ENCODE data around the gene CHPF. TPM values are rescaled to one million over a fixed set of nuclear protein-coding genes. Genes with fewer than 3 reads are reported as not detected.

Gene CHPF
- total RNA-seq, 2 experiments from 2014 or later, result 6.5 to 7.1 TPM

- H3K27me3 ChIP-seq (ENCODE audit: control insufficient read depth in 1 of 2, insufficient read depth in 2 of 2, low read length in 2 of 2), result peaks cover 54 to 61% of the 10 kb centered on the region in 2 experiments
- H3K27ac ChIP-seq (ENCODE audit: low read depth in 1 of 2, low read length in 2 of 2), result no peak overlapping the region
- DNase-seq (no peak), ATAC-seq (ENCODE audit: poor library complexity) (no peak)
- peaks cover 5% of the 10 kb centered on the region for H3K4me1 Mint-ChIP-seq (ENCODE audit: low read depth)
- no peak overlapping the region for H3K4me3 Mint-ChIP-seq
- H3K4me1 ChIP-seq (ENCODE audit: insufficient read depth, low read length), result no peaks in the 10 kb centered on the region
- H3K9me3 ChIP-seq (ENCODE audit: control insufficient read depth in 1 of 2, insufficient read depth in 1 of 2, low read length in 2 of 2), result peaks cover 0 to 6% of the 10 kb centered on the region in 2 experiments
- ChIA-PET POLR2A (no interaction called here), CTCF (no interaction called here)
- no peaks in the 10 kb centered on the region for H3K9me3 Mint-ChIP-seq
- intact Hi-C loops (cut with DNase I, micrococcal nuclease), result no loop called here
- H3K36me3 ChIP-seq (ENCODE audit: insufficient read depth, low read length), result no peaks in the 10 kb centered on the region
- no peak overlapping the region for H3K27ac Mint-ChIP-seq
- no peak overlapping the region for H3K4me3 ChIP-seq (ENCODE audit: low read length)
- no peaks in the 10 kb centered on the region for H3K36me3 Mint-ChIP-seq (ENCODE audit: low read depth)
- TF ChIP-seq, protein P1, sequence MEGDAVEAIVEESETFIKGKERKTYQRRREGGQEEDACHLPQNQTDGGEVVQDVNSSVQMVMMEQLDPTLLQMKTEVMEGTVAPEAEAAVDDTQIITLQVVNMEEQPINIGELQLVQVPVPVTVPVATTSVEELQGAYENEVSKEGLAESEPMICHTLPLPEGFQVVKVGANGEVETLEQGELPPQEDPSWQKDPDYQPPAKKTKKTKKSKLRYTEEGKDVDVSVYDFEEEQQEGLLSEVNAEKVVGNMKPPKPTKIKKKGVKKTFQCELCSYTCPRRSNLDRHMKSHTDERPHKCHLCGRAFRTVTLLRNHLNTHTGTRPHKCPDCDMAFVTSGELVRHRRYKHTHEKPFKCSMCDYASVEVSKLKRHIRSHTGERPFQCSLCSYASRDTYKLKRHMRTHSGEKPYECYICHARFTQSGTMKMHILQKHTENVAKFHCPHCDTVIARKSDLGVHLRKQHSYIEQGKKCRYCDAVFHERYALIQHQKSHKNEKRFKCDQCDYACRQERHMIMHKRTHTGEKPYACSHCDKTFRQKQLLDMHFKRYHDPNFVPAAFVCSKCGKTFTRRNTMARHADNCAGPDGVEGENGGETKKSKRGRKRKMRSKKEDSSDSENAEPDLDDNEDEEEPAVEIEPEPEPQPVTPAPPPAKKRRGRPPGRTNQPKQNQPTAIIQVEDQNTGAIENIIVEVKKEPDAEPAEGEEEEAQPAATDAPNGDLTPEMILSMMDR (IDR thresholded peaks at IDR 0.05), result no peak
- H3K27me3 Mint-ChIP-seq, result peaks cover 75% of the 10 kb centered on the region
Observed at GRCh38 chr2:219490186-219490585, 53.4 kb downstream of the CHPF start.

- POLR2A ChIA-PET, result no interaction called here
- ATAC-seq (ENCODE audit: poor library complexity) (no peak), DNase-seq (no peak)
- Mint-ChIP-seq H3K27me3 (peaks cover 70% of the 10 kb centered on the region), H3K9me3 (no peaks in the 10 kb centered on the region), H3K4me1 (ENCODE audit: low read depth) (peaks cover 6% of the 10 kb centered on the region), H3K4me3 (no peak overlapping the region), H3K36me3 (ENCODE audit: low read depth) (no peaks in the 10 kb centered on the region), H3K27ac (no peak overlapping the region)
- Histone ChIP-seq H3K27me3 (ENCODE audit: control insufficient read depth in 1 of 2, insufficient read depth in 2 of 2, low read length in 2 of 2) (peaks cover 54 to 57% of the 10 kb centered on the region in 2 experiments), H3K4me3 (ENCODE audit: low read length) (no peak overlapping the region), H3K36me3 (ENCODE audit: insufficient read depth, low read length) (no peaks in the 10 kb centered on the region), H3K27ac (ENCODE audit: low read depth in 1 of 2, low read length in 2 of 2) (no peak overlapping the region), H3K9me3 (ENCODE audit: control insufficient read depth in 1 of 2, insufficient read depth in 1 of 2, low read length in 2 of 2) (peaks cover 0 to 9% of the 10 kb centered on the region in 2 experiments), H3K4me1 (ENCODE audit: insufficient read depth, low read length) (peaks cover 7% of the 10 kb centered on the region)
- CTCF ChIA-PET, result no interaction called here
- TF ChIP-seq, protein P1 (IDR thresholded peaks at IDR 0.05), result no peak
- intact Hi-C loops (cut with DNase I, micrococcal nuclease), result no loop called here
Observed at GRCh38 chr2:219489315-219489714, 54.3 kb downstream of the CHPF start.

Small RNA genes within 50 kb of the gene (microRNA-seq; reads per million reads assigned to microRNA genes)
- gene MIR3132 (ENCODE audit: borderline microRNAs expressed, borderline replicate concordance), result not detected

Other genes starting within 250 kb of the CHPF start
- not detected for gene PTPRN, start 234.4 kb downstream of the CHPF start, total RNA-seq
- gene RESP18, start 211.1 kb downstream of the CHPF start, total RNA-seq, result not detected
- 10 to 100 TPM; 99.0 to 99.9 TPM for gene DNPEP, start 155.9 kb downstream of the CHPF start, total RNA-seq
- not detected for gene DES, start 125.4 kb downstream of the CHPF start, total RNA-seq
- gene SPEG, start 109.0 kb downstream of the CHPF start, total RNA-seq, result 10 to 100 TPM; 15.3 to 17.7 TPM
- gene GMPPA, start 44.9 kb downstream of the CHPF start, total RNA-seq, result 10 to 100 TPM; 13.3 to 14.4 TPM
- under 1 TPM; 0.08 to 0.17 TPM for gene ASIC4, start 29.3 kb downstream of the CHPF start, total RNA-seq
- gene TMEM198, start 219 bp upstream of the CHPF start, total RNA-seq, result under 1 TPM; 0.47 to 0.91 TPM
- gene OBSL1, start 27.7 kb upstream of the CHPF start, total RNA-seq, result under 1 TPM; 0.31 to 0.49 TPM
- gene INHA, start 28.5 kb upstream of the CHPF start, total RNA-seq, result not detected
- gene STK11IP, start 54.0 kb upstream of the CHPF start, total RNA-seq, result 10 to 100 TPM; 23.9 to 27.2 TPM
- gene SLC4A3, start 83.8 kb upstream of the CHPF start, total RNA-seq, result under 1 TPM; 0.16 to 0.20 TPM

Data from CD4-positive, alpha-beta T cell (primary cell).